Measurements from ENCODE around the gene FBXO4.
"Not testable (repeated sequence)": the region's sequence is repeated elsewhere in the genome, so short reads cannot be mapped to it uniquely, and the experiment has no call there.

Gene FBXO4

DNA sequence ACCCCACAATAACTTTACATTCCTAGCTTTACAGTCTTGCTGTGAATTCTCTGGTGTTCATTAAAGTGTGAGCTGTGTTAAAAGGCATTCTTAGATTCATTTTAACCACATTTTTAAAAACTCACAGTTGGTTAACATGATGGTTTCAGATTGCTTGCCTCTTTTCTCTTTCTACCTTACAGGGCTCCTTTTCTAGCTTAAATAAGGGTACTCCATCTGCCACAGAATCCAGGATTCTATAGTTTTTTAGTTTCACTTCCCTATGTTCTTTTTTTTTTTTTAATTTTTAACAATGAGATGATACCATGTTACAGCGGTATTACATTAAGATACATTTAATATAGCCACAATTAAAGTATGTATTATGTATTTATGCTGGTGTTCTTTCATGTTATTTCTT lies 3.9 kb upstream of the FBXO4 start:
- DNase-seq (ENCODE audit: low read depth in 2 of 3, low spot score in 1 of 3) = no peak

DNA sequence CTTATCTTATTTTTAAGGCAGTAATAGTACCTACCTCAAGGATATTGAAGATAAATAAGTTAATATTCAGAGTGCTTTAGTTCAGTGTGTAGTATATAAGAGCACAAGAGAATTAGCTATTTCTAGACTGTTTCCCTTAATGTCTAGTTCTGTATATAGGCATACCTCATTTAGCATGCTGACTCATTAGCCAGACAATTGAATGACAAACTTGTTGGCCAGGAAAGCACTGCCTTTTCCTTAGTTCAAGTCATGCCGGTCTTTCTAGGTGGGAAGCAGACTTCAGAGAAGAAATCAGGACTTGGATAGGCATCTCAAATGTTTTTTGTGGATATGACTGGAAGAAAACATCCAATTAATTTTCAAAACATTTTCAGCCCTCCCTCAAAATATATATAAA lies 3.2 kb upstream of the FBXO4 start:
- no peak for DNase-seq (ENCODE audit: low read depth in 2 of 3, low spot score in 1 of 3)

DNA sequence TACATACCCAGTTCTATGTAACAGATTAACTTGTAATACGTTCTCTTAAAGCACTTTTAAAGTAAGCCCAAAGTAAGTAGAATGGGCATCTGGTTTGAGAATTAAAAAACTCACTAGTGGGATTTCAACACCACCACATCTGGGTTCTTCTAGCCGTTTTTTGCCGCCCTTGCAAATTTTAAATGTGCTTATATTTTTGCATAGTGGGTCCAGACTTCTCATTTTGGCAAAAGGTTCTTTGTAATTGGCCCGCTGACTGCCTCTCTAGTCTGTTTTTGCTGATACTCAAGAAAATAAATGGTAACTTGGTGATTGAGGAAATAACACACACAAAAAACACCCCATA lies 582 bp upstream of the FBXO4 start:
- no peak for DNase-seq (ENCODE audit: low read depth in 2 of 3, low spot score in 1 of 3)

DNA sequence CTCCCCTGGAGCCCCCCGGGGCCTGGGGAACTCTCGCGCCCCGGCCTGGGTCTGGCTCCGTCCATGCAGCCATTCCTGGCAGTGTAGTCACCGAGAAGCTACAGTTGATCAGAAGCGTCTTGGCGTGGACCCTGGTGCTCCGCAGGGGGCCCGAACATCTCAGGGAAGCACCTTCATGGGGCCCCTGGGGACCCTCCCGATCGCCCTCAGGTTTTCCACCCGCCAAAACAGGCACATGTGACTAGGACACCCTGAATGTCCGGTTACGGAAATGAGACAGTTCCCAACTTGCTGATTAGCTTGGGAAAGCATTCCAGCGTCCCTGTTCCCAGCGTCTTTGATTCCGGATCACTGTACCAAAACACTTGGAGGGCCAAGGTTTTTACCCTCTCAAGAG lies 472 bp downstream of the FBXO4 start:
- DNase-seq (ENCODE audit: low read depth in 2 of 3, low spot score in 1 of 3) = no peak

DNA sequence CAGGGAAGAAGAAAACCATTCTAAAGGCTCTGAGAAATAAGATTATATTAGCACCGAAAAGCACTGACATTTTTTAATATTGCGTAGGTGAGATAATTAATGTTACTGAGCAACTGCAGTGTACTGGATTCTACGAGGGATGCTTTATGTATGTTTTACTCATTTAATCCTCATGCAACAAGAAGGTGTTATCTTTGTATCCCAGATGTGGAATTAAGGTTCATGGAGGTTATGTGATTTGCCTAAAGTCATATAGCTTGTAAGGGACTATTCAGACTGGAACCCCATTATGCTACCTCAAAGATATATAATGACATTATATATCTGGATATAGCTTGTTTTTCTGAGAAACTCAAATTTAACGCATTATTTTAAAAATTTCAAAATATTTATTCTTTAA lies 2.5 kb downstream of the FBXO4 start:
- DNase-seq (ENCODE audit: low read depth in 2 of 3, low spot score in 1 of 3) = no peak

DNA sequence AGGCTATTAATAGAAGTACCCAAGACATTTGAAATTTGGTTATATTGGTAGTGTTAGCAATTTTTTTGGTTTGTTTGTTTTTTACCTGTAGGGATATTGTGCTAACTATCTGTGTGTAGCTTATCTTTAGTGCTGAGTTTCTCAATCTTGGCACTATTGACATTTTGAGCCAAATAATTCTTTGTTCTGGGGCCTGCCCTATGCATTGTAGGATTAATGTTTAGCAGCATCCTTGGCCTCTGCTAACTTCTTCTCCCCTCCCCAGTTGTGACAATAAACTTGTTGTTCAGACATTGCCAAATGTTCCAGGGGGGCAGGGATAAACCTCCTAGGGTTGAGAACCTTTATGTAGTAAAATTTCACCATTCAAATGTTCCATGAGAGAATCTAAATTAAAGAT lies 4.0 kb downstream of the FBXO4 start:
- DNase-seq (ENCODE audit: low read depth in 2 of 3, low spot score in 1 of 3) = no peak

DNA sequence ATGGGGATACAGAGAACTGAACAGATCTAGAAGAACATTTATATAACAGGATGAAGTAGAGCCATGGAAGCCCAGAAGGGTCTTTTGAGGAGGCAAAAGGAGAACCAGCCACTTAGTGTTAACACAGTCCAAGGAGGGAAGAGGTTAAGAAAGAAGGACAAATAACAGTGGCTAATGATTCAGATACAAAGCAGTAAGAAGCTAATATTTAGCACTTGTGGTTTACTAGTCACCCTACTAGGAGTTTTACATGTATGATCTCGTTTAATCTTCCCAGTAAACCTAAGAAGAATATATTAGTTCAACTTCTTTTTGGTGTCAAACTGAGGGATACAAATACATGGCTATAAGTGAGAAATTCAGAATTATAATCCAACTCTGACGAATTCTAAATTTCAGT lies 7.7 kb downstream of the FBXO4 start:
- DNase-seq (ENCODE audit: low read depth in 2 of 3, low spot score in 1 of 3) = no peak

DNA sequence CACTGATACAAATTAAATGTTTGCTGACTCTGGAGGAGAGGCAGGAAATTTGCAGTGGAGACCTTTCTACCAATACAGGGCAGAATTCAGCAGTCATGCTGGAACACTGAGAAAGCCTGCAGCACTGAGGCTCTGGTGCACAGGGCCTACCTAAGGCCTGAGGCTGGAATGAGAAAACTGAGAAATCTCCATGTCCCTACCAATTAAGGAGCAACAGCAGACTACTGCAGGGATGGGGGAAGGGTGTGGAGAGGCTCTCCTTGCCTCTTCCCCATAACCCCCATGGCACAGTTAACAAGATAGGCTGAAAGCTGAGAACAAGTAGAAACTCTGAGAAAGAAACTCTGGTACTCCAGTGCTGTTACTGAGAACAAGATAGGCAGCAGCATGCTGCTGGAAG lies 10.5 kb downstream of the FBXO4 start:
- no peak for DNase-seq (ENCODE audit: low read depth in 2 of 3, low spot score in 1 of 3)

DNA sequence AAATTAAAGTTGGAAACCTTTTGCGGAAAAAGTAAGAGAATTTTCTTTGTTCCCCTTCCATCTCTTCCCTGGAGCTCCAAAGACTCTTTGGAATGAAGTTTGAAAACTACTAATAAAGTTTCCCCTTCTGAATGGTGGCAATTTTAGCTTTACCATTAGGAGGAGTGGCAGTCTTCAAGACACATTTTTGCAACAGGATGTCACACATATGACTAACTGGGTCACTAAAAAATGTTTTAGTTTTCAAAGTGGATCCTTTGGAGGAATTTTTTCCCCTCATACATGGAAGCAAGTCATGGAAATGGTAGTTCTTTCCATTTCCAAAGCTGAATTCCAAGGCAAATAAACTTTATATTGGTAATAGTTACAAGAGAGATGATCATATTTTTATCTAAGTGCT lies 15.6 kb downstream of the FBXO4 start:
- DNase-seq (ENCODE audit: low read depth in 2 of 3, low spot score in 1 of 3) = no peak

DNA sequence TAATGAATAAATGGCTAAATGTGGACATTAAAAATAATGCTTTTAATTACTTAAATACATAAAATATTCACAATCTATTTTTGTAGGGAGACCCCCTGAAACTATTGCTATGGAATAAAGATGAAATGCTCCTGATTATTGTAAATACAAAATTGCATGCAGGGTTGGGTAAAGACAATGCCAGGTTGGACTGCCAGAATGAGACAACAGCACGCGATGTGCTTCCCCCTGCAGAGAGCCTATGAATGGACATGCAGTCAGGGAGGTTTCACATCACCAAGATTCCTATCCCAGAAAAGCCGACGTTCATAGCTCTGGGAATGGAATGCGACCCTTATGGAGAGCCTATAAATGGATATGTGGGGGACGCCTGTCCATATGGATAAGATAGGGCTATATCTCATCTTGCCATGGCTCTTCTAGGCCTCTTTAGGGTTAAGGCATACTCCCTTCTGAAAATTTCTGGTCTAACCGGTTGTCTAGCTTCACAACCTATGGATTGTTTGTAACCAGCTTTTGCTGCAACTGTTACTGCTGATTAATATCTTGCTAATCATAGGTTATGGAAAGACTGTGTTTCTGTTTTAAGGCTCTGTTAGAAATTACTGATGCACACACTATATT lies 20.4 kb downstream of the FBXO4 start:
- DNase-seq (ENCODE audit: low read depth in 2 of 3, low spot score in 1 of 3) = not testable (repeated sequence)

DNA sequence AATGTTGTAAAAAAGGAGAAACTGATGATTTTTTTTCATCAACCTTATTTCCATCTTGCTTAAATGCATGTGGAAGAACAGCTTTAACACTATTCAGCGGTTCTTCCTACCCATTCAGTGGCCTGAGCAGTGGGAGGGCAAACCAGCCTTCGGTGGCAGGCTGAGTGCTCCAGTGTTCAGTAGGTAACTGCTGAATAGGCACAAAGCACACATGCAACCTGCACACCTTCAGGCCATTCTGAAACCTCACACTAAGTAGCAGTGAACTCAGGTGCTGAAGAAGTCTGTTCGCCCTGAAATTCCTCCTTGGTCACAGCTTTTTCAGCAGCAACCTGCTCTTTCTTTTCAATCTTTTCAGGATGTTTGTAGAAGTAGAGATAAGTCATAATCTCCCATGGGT lies 26.1 kb downstream of the FBXO4 start:
- DNase-seq (ENCODE audit: low read depth in 2 of 3, low spot score in 1 of 3) = no peak

DNA sequence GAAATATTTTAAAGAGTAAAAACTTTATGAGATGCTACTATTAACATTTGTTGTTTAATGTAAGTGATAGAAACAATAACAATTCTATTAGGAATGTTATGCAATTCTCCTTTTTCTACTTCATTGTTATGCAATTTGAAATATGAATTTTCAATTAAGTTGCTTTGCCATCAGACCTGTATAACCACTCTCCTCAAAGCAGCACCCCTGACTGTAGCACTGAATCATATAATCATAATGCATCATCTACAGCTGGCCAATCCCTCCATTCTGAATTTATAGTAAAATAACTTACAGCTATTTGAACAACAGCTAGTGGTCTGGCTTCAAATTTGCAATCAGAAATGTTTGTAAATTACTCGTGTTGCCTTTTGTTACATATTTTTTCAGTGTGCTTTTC lies 29.2 kb downstream of the FBXO4 start:
- DNase-seq (ENCODE audit: low read depth in 2 of 3, low spot score in 1 of 3) = no peak

DNA sequence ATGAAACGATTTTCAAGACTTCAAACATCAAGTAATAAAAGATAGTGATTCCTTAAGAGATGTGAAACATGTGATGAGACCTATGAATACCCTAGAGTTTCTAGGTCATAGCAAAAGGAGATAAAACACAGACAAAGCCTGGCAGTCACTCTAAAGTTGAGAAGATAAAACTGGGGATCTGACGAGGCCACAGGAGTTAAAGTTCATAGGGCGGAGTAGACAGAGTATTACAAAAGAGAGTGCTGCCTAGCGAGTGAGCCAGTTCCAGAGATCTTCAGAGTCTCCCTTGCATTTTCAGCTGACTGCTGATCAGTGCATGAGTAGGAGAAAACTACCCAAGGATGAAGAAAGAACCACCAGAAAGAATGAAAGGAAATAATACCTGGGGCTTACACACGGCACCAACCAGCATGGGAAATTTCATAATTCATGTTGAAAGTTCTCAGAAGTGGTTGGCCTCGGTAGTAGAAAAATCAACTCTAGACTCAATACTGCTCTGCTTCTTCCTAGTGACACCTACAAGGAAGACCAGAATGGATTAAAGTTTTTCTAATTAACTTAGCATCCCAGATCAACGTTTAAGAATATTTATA lies 30.4 kb downstream of the FBXO4 start:
- DNase-seq (ENCODE audit: low read depth in 2 of 3, low spot score in 1 of 3) = no peak

DNA sequence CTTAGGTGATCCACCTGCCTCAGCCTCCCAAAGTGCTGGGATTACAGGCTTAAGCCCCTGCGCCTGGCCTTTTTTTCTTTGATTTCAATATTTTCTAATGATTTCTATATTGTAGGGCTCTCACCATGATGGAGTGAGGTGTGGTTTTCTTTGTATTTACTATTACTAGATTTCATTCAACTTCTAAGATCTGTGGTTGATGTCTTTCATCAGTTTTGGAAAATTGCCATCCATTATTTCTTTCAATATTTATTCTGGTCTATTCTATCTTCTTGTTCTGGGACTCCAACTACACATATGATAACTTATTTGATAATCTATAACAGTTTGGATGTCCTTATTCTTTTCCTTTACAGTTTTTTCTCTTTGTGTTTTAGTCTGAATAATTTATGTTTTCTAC lies 31.9 kb downstream of the FBXO4 start:
- DNase-seq (ENCODE audit: low read depth in 2 of 3, low spot score in 1 of 3) = no peak

DNA sequence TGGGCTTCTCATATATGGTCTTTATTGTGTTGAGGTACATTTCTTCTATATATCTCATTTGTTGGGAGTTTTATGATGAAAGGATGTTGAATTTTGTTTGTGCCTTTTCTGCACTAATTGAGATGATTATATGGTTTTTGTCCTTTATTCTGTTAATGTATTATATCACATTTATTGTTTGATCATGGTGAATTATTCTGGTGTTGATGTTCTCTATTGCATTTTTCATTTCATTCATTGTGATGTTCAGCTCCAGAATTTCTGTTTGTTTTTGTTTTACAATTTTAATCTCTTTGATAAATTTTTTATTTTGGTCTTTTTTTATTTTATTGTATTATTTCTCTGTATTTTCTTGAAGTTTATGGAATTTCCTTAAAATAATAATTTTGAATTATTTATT lies 35.4 kb downstream of the FBXO4 start:
- DNase-seq (ENCODE audit: low read depth in 2 of 3, low spot score in 1 of 3) = no peak

DNA sequence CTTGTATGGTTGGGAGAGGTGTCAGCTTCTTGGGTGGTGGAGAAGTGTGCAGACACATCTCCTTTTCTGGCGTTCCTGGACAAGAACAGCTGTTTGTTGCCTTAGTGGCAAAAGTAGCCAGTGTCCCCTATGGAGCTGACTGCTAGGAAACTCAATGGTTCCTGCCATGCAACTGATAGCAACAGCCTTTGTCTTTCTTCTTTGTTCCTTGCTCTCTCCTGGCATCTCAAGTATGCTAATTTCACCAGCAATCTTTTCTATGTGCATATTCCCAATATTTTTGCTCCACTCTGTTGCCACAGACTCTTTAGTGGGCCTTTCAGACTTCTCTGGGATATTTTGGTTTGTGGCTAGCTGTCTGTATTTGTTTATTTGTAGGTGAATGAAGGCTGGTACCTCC lies 36.7 kb downstream of the FBXO4 start:
- no peak for DNase-seq (ENCODE audit: low read depth in 2 of 3, low spot score in 1 of 3)

DNA sequence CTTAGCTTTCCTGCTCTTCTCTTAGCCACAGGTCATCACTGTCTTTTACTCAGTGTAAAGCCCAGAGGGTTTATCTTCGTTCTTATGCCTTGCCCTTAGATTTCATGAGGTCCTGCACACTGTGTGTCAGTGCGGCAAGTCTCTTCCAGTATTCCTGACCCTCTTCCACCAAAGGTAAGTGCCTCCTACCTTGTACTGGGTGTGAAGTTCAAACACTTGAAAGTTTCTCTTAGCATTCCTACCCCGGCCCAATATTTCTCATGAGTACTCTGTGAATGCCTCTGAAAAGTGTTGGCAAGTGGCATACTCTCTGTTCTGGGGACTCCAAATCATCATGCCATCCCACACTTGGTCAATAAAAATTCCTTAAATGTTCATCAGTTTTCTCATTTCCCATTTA lies 37.4 kb downstream of the FBXO4 start:
- DNase-seq (ENCODE audit: low read depth in 2 of 3, low spot score in 1 of 3) = no peak

DNA sequence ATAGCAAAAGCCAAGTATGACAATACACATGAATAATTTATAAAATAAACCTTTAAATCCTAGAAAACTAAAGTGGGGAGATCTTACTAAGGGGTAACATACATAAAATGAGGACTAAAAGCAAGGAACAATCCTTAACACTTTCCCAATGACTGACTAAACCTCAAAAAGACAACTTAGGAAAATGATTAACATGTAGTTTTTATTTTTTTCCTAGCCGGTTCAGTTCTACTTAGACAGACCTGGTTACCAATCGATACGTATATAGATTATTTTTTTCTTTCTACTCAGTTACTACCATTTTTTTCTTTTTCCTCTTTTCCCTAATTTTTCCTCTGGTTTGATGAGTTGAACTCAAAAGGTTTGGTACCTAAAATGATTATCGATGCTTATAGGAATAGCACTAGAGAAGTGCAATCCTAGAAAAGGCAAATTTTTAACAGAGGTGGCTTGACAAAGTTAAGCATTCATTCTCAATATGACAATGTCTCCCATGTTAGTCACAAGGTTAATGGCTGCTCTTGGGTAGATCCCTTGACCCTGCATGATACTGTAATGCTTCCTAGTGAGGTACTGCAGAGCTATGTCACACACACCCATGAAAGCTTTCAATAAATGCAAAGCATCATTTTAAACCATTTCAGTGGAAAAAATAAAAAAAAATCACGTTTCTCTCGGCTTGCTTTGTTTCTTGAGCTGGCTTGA lies 41.5 kb downstream of the FBXO4 start:
- no peak for DNase-seq (ENCODE audit: low read depth in 2 of 3, low spot score in 1 of 3)

DNA sequence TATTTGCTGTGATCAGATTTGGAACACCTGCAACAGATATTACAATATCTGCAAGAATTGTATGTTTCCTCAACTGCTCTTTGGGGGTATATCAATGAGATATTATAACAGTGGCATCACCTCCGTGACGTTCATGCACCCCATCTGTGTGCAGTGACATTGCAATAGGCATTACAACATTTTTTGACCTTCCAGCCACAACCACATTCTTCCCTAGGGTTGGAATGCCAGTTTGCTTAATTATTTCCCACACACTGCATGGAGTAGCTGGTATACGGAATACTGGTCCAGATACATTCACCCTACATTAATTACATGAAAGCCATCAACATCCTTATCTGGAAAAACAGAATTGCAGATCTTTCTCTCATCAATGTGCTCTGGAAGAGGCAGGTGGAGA lies 42.3 kb downstream of the FBXO4 start:
- DNase-seq (ENCODE audit: low read depth in 2 of 3, low spot score in 1 of 3) = no peak

DNA sequence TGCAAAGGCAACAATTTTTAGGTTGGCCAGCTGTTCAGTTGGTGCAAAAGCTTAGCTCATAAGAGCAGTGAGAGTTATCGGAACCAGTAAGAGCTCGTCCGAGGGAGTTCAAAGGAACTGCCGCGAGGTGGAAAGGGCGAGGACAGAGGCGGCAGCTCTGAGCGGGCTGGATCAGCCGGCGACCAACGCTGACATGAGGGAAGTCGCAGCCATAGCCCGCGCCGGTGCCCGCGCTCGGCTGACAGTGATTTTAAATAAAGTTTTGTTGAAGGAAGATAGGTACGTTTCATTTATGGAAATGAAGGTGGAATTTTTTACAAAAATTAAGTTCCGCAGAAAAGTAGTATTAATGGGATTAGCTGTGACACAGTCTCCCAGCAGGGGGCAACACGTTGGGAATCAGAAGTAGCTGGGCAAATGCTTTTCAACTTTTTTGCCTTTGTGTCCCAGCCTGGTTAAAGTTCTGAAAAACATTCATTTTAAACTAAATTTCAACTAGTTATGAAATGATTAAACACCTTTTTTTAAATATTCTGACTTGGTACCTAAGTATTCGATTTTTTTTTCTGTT lies 43.2 kb downstream of the FBXO4 start:
- no peak for DNase-seq (ENCODE audit: low read depth in 2 of 3, low spot score in 1 of 3)

DNA sequence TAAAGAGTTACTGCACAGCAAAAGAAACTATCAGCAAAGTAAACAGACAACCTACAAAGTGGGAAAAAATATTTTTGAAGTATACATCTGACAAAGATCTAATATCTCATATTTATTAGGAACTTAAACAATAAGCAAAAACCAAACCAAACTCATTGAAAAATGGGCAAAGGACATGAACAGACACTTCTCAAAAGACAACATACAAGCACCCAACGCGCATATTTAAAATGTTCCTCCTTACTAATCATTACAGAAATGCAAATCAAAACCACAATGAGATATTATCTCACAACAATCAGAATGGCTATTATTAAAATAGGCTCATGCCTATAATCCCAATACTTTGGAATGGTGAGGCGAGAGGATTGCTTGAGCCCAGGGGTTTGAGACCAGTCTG lies 48.0 kb downstream of the FBXO4 start:
- DNase-seq (ENCODE audit: low read depth in 2 of 3, low spot score in 1 of 3) = no peak

DNA sequence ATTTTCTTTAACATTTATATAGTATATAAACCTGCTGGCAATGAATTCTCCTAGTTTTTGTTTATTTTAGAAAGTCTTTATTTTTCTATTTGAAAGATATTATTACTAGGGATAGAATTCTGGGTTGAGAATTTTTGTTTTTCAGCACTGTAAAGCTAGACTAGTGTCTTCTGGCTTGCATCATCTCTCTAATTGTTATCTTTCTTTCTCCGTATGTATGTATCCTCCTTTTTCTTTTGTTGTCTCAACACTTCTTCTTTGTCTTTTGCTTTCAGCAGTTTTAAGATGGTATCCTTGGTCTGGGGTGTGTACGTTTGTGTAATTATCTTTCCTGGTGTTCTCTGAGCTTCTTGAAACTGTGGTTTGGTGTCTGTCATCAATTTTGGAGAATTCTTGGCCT lies 48.8 kb downstream of the FBXO4 start:
- no peak for DNase-seq (ENCODE audit: low read depth in 2 of 3, low spot score in 1 of 3)

DNA sequence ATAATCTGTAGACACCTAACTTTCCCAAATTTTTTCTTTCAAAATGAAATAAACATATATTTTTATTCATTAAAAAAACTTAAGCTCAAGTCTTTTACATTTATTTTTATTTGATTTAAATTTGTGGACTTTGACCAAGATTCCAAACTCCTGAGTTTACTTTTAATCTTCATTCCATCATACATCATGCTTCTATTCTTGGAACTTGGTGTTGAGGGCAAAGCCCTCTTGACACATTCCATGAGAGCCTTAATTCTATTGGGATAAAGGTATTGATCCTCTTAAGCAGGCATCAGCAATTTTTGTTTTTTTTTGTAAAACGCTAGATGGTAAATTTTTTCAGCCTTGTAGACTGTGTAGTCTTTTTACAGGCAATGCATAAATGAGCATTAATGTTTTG lies 53.6 kb downstream of the FBXO4 start:
- no peak for DNase-seq (ENCODE audit: low read depth in 2 of 3, low spot score in 1 of 3)
